ENCODE data around the gene LIPN. TPM values are rescaled to one million over a fixed set of nuclear protein-coding genes. Genes with fewer than 3 reads are reported as not detected.

LIPN gene
- total and polyA plus RNA-seq, 4 donors, result 0.07 to 0.25 (median 0.09) TPM; not detected in 1

GRCh38 chr10:88744002-88744401 lies 15.8 kb upstream of the LIPN start (continued):
- no peak for TF ChIP-seq REST (IDR thresholded peaks at IDR 0.05)
- no peak for TF ChIP-seq FOXA1 (IDR thresholded peaks at IDR 0.05)
- TF ChIP-seq HNF4G (IDR thresholded peaks at IDR 0.05), result no peak
- no peak for TF ChIP-seq MAX (IDR thresholded peaks at IDR 0.05)
- TF ChIP-seq TAF1 (conservative IDR thresholded peaks at IDR 0.05), result no peak
- TF ChIP-seq EGR1 (IDR thresholded peaks at IDR 0.05; ENCODE audit: low read depth in 2 of 2), result no peak
- no peak for TF ChIP-seq ATF3 (IDR thresholded peaks at IDR 0.05)
- TF ChIP-seq HNF4A (conservative IDR thresholded peaks at IDR 0.05), result no peak
- no peak for TF ChIP-seq FOXA2 (IDR thresholded peaks at IDR 0.05)
- no peak for TF ChIP-seq SP1 (IDR thresholded peaks at IDR 0.05)

- Histone ChIP-seq H3K27me3 (ENCODE audit: control insufficient read depth in 4 of 4, insufficient read depth in 4 of 4, low read length in 3 of 4) (peaks cover 0 to 4% (median 0%) of the 10 kb centered on the region in 4 donors), H3K9me3 (ENCODE audit: control insufficient read depth in 4 of 4, low read length in 3 of 4) (peaks cover 0 to 11% (median 3%) of the 10 kb centered on the region in 4 donors), H3K4me3 (ENCODE audit: low read depth in 1 of 3, low read length in 3 of 3) (no peak overlapping the region), H3K36me3 (ENCODE audit: control insufficient read depth in 4 of 4, insufficient read depth in 3 of 4, low read depth in 1 of 4, low read length in 3 of 4) (no peaks in the 10 kb centered on the region), H3K4me1 (ENCODE audit: control insufficient read depth in 4 of 4, insufficient read depth in 4 of 4, low read length in 3 of 4) (no peaks in the 10 kb centered on the region), H3K9ac (ENCODE audit: low read depth in 1 of 2, low read length in 2 of 2) (no peak overlapping the region), H3K27ac (ENCODE audit: low read depth in 1 of 2, low read length in 2 of 2) (no peak overlapping the region)
- TF ChIP-seq NR2F2 (IDR thresholded peaks at IDR 0.05) (no peak), GABPA (IDR thresholded peaks at IDR 0.05 in 1 of 2, conservative IDR thresholded peaks at IDR 0.05 in 1 of 2) (no peak), FOXA1 (IDR thresholded peaks at IDR 0.05) (no peak), CTCF (IDR thresholded peaks at IDR 0.05; ENCODE audit: low read depth, low read length, missing input control) (no peak), RXRA (IDR thresholded peaks at IDR 0.05) (no peak), JUND (IDR thresholded peaks at IDR 0.05) (no peak)
- no peak for DNase-seq (ENCODE audit: low spot score)
- 82% methylated on average over 1 of the region's 1 CpG for WGBS
These were observed 14.2 kb upstream of the LIPN start for GRCh38 chr10:88745633-88746032.

- no peak overlapping the region for H3K9ac ChIP-seq (ENCODE audit: low read depth in 1 of 2, low read length in 2 of 2)
- no peak overlapping the region for H3K4me3 ChIP-seq (ENCODE audit: low read depth in 1 of 3, low read length in 3 of 3)
- no peaks in the 10 kb centered on the region for H3K9me3 ChIP-seq (ENCODE audit: control insufficient read depth in 4 of 4, low read length in 3 of 4)
- H3K27ac ChIP-seq (ENCODE audit: low read depth in 1 of 2, low read length in 2 of 2), result no peak overlapping the region
- no peaks in the 10 kb centered on the region for H3K27me3 ChIP-seq (ENCODE audit: control insufficient read depth in 4 of 4, insufficient read depth in 4 of 4, low read length in 3 of 4)
- DNase-seq (ENCODE audit: low spot score), result no peak
- H3K36me3 ChIP-seq (ENCODE audit: control insufficient read depth in 4 of 4, insufficient read depth in 3 of 4, low read depth in 1 of 4, low read length in 3 of 4), result no peaks in the 10 kb centered on the region
- H3K4me1 ChIP-seq (ENCODE audit: control insufficient read depth in 4 of 4, insufficient read depth in 4 of 4, low read length in 3 of 4), result no peaks in the 10 kb centered on the region
- TF ChIP-seq GABPA (IDR thresholded peaks at IDR 0.05 in 1 of 2, conservative IDR thresholded peaks at IDR 0.05 in 1 of 2) (no peak), RAD21 (IDR thresholded peaks at IDR 0.05) (no peak), YY1 (IDR thresholded peaks at IDR 0.05) (no peak), ZBTB33 (IDR thresholded peaks at IDR 0.05) (no peak), FOXA1 (IDR thresholded peaks at IDR 0.05) (no peak), TAF1 (conservative IDR thresholded peaks at IDR 0.05) (no peak), REST (IDR thresholded peaks at IDR 0.05) (no peak)
These were observed 5.5 kb upstream of the LIPN start for GRCh38 chr10:88754287-88754686.
